Adrenal gland (tissue), 12 donors: ENCODE results near the gene DENND6B. TPM values are rescaled to one million over a fixed set of nuclear protein-coding genes. Genes with fewer than 3 reads are reported as not detected.
"Not testable (repeated sequence)": the region's sequence is repeated elsewhere in the genome, so short reads cannot be mapped to it uniquely, and the experiment has no call there.

Source experiments
- DNase-seq, 7 donors: peaks; one replicate each; pipeline ENCODE4 v3.0.0-alpha.2; 2019 to 2020
- H3K27ac ChIP-seq, 5 donors: fragments of 200-600 bp; sonication (generic) in 4 of 5; 1 replicate in 3 of 5; 2 replicates in 2 of 5; pipeline versions ENCODE4 v1.5.1 to v1.8.0; 2016 to 2020; ENCODE audit warnings: mild to moderate bottlenecking in 1 of 5
- H3K27me3 ChIP-seq: fragments of 200-600 bp; 2 replicates; pipeline ENCODE4 v1.8.0; 2021
- H3K36me3 ChIP-seq, 2 donors: fragments of 200-600 bp; replicated peaks in 1 of 2; 1 replicate in 1 of 2; 2 replicates in 1 of 2; pipeline versions ENCODE4 v1.5.1 to v1.8.0; 2018 to 2022
- H3K4me1 ChIP-seq, 2 donors: fragments of 200-600 bp; replicated peaks in 1 of 2; 1 replicate in 1 of 2; 2 replicates in 1 of 2; pipeline versions ENCODE4 v1.5.1 to v1.8.0; 2018 to 2021
- H3K4me3 ChIP-seq, 4 donors: fragments of 200-600 bp; sonication (generic) in 3 of 4; one replicate each; pipeline ENCODE4 v1.5.1; 2016 to 2018
- H3K9me3 ChIP-seq, 3 donors: fragments of 200-600 bp; sonication (generic) in 1 of 3; replicated peaks in 1 of 3; 1 replicate in 2 of 3; 2 replicates in 1 of 3; pipeline versions ENCODE4 v1.5.1 to v1.8.0; 2016 to 2021
- CTCF ChIP-seq, 6 experiments: fragments of 450-650 bp in 4 of 6; fragments of 200-600 bp in 2 of 6; sonication (generic) in 1 of 6; IDR thresholded peaks; 1 replicate in 5 of 6; 2 replicates in 1 of 6; pipeline versions ENCODE4 v1.5.1 to v1.8.0; 2016 to 2021; ENCODE audit warnings: antibody characterized with exemption in 6 of 6, mild to moderate bottlenecking in 2 of 6, moderate library complexity in 1 of 6
- POLR2A ChIP-seq, 2 donors: fragments of 450-650 bp; IDR thresholded peaks; one replicate each; pipeline ENCODE4 v1.6.1; 2017; ENCODE audit warnings: antibody characterized with exemption in 2 of 2, mild to moderate bottlenecking in 2 of 2, moderate library complexity in 1 of 2
- WGBS, 4 donors: extraction: QIAGEN DNeasy Blood & Tissue Kit in 2 of 4; methylation state at CpG; one replicate each; pipeline versions ENCODE4 v1.1.5 to v1.1.7; 2013 to 2017; 5-methylcytosine and 5-hydroxymethylcytosine counted together
- intact Hi-C, 2 donors: fragments of 100-400 bp; cut with DNase I; formaldehyde crosslinking; loops; one replicate each; pipeline versions ENCODE4 v1.14.1 to v1.15.0; 2022 to 2023
- polyA plus RNA-seq, 3 donors: library from polyadenylated mRNA; stranded (reverse); fragments of 200-250 nt in 2 of 3; fragments of 350-450 nt in 1 of 3; fragmentation: Illumina TruSeq in 1 of 3; extraction: RNeasy Lipid Tissue Mini Kit (QIAGEN cat#74804) in 1 of 3; gene quantifications; one replicate each; pipeline ENCODE4 v1.2.3, GENCODE V29; 2013 to 2014
- total RNA-seq, 9 donors: library from RNA; depleted of rRNA in 4 of 9; stranded (reverse); fragments of >200 nt in 4 of 9; fragments of 120-200 nt in 1 of 9; fragmentation: NEBNext Ultra II Directional in 1 of 9; extraction: Animal tissue kit (Norgen Biotek cat#: 25700) in 1 of 9; gene quantifications; one replicate each; pipeline versions ENCODE4 v1.1.0 to v1.2.4, GENCODE V29; 2013 to 2023
- donor health status: healthy with polysubstance abuse.
- donor health status: Bipolar disorder and iron deficiency.
- donor health status: DM: yes; HTN: yes; CAD: no.
- donor health status: DM: no; HTN: no; CAD: no.
- donor health status: DM: no; HTN: no; CAD: no.
- donor health status: DM: yes; HTN: yes; CAD: no.

Gene DENND6B
- total and polyA plus RNA-seq, 12 donors, result 1.8 to 32.7 (median 8.9) TPM

GRCh38 chr22:50274311-50274710 lies 52.5 kb downstream of the DENND6B start:
- H3K27me3 ChIP-seq, result no peaks in the 10 kb centered on the region
- peak in 6 of 7 donors; percentile 77 to 91 (median 84) for DNase-seq
- H3K36me3 ChIP-seq, result peaks cover 0 to 40% of the 10 kb centered on the region in 2 donors
- H3K4me3 ChIP-seq, result no peak overlapping the region
- intact Hi-C loops, result loop anchor here in 1 of 2 donors (2.0 kb wide), 1 partner anchor 68 kb away; the partner anchor contains the start of gene PPP6R2
- peaks cover 20 to 33% of the 10 kb centered on the region in 2 donors for H3K4me1 ChIP-seq
- TF ChIP-seq CTCF (IDR thresholded peaks at IDR 0.05) (peak in 4 of 6 experiments; percentile 30 to 47 (median 36)), POLR2A (IDR thresholded peaks at IDR 0.05) (peak in 1 of 2 donors; percentile 0)
- peak overlapping the region; percentile 16 to 74 (median 60) for H3K27ac ChIP-seq
- 10 to 28% (median 18%) methylated on average over 4 to 7 of the region's 7 CpGs for WGBS, 4 donors
- no peaks in the 10 kb centered on the region for H3K9me3 ChIP-seq

GRCh38 chr22:50273781-50274180 lies 53.0 kb downstream of the DENND6B start:
- peak in 2 of 7 donors; percentile 60 to 66 for DNase-seq
- H3K27me3 ChIP-seq, H3K9me3 ChIP-seq, H3K4me3 ChIP-seq: not testable (repeated sequence)
- Histone ChIP-seq H3K36me3 (peaks cover 0 to 35% of the 10 kb centered on the region in 2 donors), H3K27ac (peak overlapping the region; percentile 16 to 74 (median 60)), H3K4me1 (peaks cover 20 to 35% of the 10 kb centered on the region in 2 donors)
- intact Hi-C loops, result loop anchor here in 1 of 2 donors (2.0 kb wide), 1 partner anchor 69 kb away; the partner anchor contains the start of gene PPP6R2
- 46 to 62% (median 53%) methylated on average over 10 of the region's 10 CpGs for WGBS, 4 donors

- intact Hi-C loops, H3K4me3 ChIP-seq, DNase-seq, H3K27me3 ChIP-seq, H3K9me3 ChIP-seq: not testable (repeated sequence)
- 52 to 85% (median 63%) methylated on average over 1 to 11 of the region's 11 CpGs for WGBS, 4 donors
- Histone ChIP-seq H3K4me1 (peaks cover 20 to 36% of the 10 kb centered on the region in 2 donors), H3K36me3 (peaks cover 0 to 31% of the 10 kb centered on the region in 2 donors), H3K27ac (peak overlapping the region in 2 of 5 donors; percentile 64 to 74)
- TF ChIP-seq CTCF (IDR thresholded peaks at IDR 0.05), result peak in 1 of 6 experiments; percentile 0
Measured at GRCh38 chr22:50273352-50273751, 53.5 kb downstream of the DENND6B start.

GRCh38 chr22:50272044-50272802 lies 54.6 kb downstream of the DENND6B start:
- no peak for DNase-seq
- H3K9me3 ChIP-seq, result no peaks in the 10 kb centered on the region
- intact Hi-C loops, result no loop called here
- TF ChIP-seq CTCF (IDR thresholded peaks at IDR 0.05) (no peak), POLR2A (IDR thresholded peaks at IDR 0.05) (no peak)
- peaks cover 0 to 19% of the 10 kb centered on the region in 2 donors for H3K36me3 ChIP-seq
- peak overlapping the region in 1 of 4 donors; percentile 59 for H3K4me3 ChIP-seq
- 40 to 48% (median 47%) methylated on average over 10 to 26 of the region's 26 CpGs for WGBS, 4 donors
- H3K27me3 ChIP-seq, result no peaks in the 10 kb centered on the region
- H3K27ac ChIP-seq, result peak overlapping the region in 2 of 5 donors; percentile 28 to 70
- H3K4me1 ChIP-seq, result peaks cover 28 to 46% of the 10 kb centered on the region in 2 donors
